ENCODE results near the gene TAX1BP3.

The TAX1BP3 gene, protein sequence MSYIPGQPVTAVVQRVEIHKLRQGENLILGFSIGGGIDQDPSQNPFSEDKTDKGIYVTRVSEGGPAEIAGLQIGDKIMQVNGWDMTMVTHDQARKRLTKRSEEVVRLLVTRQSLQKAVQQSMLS

DNA sequence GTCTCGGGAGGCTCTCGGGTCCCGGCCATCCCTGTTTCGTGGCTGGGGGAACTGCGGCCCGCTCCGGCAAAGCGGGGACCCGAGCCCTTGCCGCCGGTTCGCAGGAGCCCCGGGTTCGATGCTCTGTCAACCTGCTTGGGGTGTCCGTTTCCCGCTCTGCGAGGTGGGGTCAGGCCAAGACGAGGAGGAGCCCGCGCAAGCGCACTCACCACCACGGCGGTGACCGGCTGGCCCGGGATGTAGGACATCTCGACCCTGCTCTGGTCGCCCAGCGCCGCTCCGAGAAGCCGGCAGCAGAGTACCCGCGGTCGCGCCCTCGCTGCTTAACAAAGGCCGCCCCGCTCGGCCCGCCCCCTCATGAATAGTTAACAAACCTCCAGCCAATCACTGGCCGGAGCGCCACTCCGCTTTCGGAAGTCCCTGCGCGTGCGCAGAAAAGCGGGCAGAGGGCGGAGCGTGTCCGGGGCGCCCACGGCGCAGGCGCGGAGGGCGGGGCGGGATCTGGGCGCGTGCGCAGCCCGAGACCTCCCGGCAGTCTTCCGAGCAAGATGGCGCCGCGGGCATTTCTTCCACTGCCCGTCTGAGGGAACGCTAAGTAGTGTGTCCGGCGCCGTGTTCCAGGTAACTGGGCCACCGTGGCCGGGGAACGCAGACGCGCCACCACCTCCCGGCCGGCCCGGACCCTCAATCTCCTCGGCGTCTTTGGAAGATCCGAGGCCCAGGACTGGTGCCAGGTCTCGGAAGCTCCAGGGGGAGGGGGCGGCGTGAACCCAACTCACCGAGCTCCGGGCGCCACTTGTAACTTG is at the start of gene TAX1BP3, which contains the start of gene EMC6:
TSS of gene TAX1BP3 (minus strand) at position 300 of the 806 bp plus-strand sequence. CDS start at position 248, 52 bp downstream.
TSS of gene EMC6 (plus strand) at position 534 of the 806 bp plus-strand sequence. CDS start 335 bp downstream, outside the sequence.
- Histone ChIP-seq H3K27ac (ENCODE audit: low read length) (peak within 1 kb of the TSS; percentile 31; the same call in 1 of the 2 replicates), H4K20me1 (ENCODE audit: insufficient read depth, low read length) (no peaks in the 10 kb centered on the region), H2AFZ (ENCODE audit: low read length) (peak within 1 kb of the TSS; percentile 94), H3K4me2 (ENCODE audit: low read depth, low read length) (peak within 1 kb of the TSS; percentile 98), H3K4me1 (ENCODE audit: low read length) (peaks cover 3% of the 10 kb centered on the region; the same call in 1 of the 2 replicates), H3K36me3 (replicated peaks; ENCODE audit: insufficient read depth, low read length) (no peaks in the 10 kb centered on the region), H3K27me3 (replicated peaks; ENCODE audit: insufficient read depth, low read length) (no peaks in the 10 kb centered on the region), H3K4me3 (ENCODE audit: low read length) (peak within 1 kb of the TSS; percentile 89), H3K9me2 (replicated peaks; ENCODE audit: insufficient read depth, low read length) (no peaks in the 10 kb centered on the region), H3F3A (ENCODE audit: insufficient read depth, low read length) (no peaks in the 10 kb centered on the region), H3K9me3 (replicated peaks; ENCODE audit: insufficient read depth, low read length) (no peaks in the 10 kb centered on the region), H3K9ac (ENCODE audit: low read length) (peak within 1 kb of the TSS; percentile 83), H3K79me2 (ENCODE audit: low read length) (peaks cover 26% of the 10 kb centered on the region)
- peak; percentile 98 for DNase-seq
- TF ChIP-seq EZH2 (optimal IDR thresholded peaks at IDR 0.05; ENCODE audit: low read depth, low read length) (no peak), EZH2phosphoT487 (IDR thresholded peaks at IDR 0.05; ENCODE audit: low read length) (no peak)
- TF ChIP-seq, protein P1, sequence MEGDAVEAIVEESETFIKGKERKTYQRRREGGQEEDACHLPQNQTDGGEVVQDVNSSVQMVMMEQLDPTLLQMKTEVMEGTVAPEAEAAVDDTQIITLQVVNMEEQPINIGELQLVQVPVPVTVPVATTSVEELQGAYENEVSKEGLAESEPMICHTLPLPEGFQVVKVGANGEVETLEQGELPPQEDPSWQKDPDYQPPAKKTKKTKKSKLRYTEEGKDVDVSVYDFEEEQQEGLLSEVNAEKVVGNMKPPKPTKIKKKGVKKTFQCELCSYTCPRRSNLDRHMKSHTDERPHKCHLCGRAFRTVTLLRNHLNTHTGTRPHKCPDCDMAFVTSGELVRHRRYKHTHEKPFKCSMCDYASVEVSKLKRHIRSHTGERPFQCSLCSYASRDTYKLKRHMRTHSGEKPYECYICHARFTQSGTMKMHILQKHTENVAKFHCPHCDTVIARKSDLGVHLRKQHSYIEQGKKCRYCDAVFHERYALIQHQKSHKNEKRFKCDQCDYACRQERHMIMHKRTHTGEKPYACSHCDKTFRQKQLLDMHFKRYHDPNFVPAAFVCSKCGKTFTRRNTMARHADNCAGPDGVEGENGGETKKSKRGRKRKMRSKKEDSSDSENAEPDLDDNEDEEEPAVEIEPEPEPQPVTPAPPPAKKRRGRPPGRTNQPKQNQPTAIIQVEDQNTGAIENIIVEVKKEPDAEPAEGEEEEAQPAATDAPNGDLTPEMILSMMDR (IDR thresholded peaks at IDR 0.05; ENCODE audit: low read length), result no peak

DNA sequence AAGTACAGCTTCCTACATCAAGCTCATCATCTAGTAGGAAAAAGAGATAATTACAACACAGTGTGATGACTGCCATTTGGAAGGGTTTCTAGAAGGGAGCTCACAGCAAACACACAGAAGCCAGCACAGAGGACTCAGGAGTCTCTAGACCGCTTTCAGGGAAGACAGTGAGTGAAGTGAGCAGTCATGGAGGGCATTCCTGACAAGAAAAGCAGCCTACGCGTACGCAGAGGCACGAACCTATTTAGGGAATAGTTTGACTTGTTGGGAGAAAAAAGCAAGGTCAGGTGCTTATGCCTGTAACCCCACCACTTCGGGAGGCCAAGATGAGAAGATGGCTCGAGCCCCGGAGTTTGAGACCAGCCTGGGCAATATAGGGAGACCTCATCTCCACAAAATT is 46.9 kb upstream of the TAX1BP3 start:
- Histone ChIP-seq H3K4me3 (ENCODE audit: low read length) (no peak overlapping the region), H3K79me2 (ENCODE audit: low read length) (no peaks in the 10 kb centered on the region; the same call in 1 of the 2 replicates), H3K4me1 (ENCODE audit: low read length) (peaks cover 16% of the 10 kb centered on the region; the same call in 1 of the 2 replicates), H3K27me3 (replicated peaks; ENCODE audit: insufficient read depth, low read length) (no peaks in the 10 kb centered on the region), H4K20me1 (ENCODE audit: insufficient read depth, low read length) (no peaks in the 10 kb centered on the region), H3K9me3 (replicated peaks; ENCODE audit: insufficient read depth, low read length) (no peaks in the 10 kb centered on the region), H3K4me2 (ENCODE audit: low read depth, low read length) (no peak overlapping the region), H3K27ac (ENCODE audit: low read length) (no peak overlapping the region), H3K9me2 (replicated peaks; ENCODE audit: insufficient read depth, low read length) (no peaks in the 10 kb centered on the region), H3K36me3 (replicated peaks; ENCODE audit: insufficient read depth, low read length) (no peaks in the 10 kb centered on the region), H3K9ac (ENCODE audit: low read length) (no peak overlapping the region), H3F3A (ENCODE audit: insufficient read depth, low read length) (peaks cover 29% of the 10 kb centered on the region), H2AFZ (ENCODE audit: low read length) (no peak overlapping the region)
- TF ChIP-seq EZH2 (optimal IDR thresholded peaks at IDR 0.05; ENCODE audit: low read depth, low read length) (no peak), EZH2phosphoT487 (IDR thresholded peaks at IDR 0.05; ENCODE audit: low read length) (no peak)
- TF ChIP-seq, protein P1 (IDR thresholded peaks at IDR 0.05; ENCODE audit: low read length), result no peak
- DNase-seq, result no peak

DNA sequence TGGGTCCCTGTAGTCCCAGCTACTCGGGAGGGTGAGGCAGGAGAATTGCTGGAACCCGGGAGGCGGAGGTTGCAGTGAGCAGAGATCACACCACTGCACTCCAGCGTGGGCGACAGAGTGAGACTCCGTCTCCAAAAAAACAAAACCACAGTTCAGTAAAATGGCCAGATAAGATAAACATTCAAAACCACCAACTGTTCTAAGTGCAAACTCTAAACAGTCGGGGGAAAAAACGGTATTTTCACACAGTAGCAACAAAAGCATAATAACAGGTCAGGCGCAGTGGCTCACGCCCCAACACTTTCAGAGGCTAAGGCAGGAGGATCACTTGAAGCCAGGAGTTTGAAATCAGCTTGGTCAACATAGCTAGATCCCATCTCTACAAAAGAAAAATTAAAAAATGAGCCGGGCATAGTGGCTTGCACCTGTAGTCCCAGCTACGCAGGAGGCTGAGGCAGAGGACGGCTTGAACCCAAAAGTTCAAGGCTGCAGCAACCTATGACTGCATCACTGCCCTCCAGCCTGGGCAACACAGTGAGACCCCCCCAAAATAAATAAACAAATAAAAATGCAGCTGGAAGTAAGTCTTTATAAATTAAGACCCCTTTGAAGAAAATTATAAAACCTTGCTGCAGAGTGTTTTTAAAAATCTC is 44.6 kb upstream of the TAX1BP3 start:
- H3K4me2 ChIP-seq (ENCODE audit: low read depth, low read length), result peak overlapping the region; percentile 78; the same call in 1 of the 2 replicates

More for the DNA sequence above, 44.6 kb upstream of the TAX1BP3 start:
- TF ChIP-seq, protein P1 (IDR thresholded peaks at IDR 0.05; ENCODE audit: low read length), result no peak
- no peak for TF ChIP-seq EZH2phosphoT487 (IDR thresholded peaks at IDR 0.05; ENCODE audit: low read length)
- TF ChIP-seq EZH2 (optimal IDR thresholded peaks at IDR 0.05; ENCODE audit: low read depth, low read length), result no peak
- no peak overlapping the region for H3K9ac ChIP-seq (ENCODE audit: low read length)
- H3K4me3 ChIP-seq (ENCODE audit: low read length), result no peak overlapping the region
- peaks cover 32% of the 10 kb centered on the region for H3K4me1 ChIP-seq (ENCODE audit: low read length)
- H3K9me2 ChIP-seq (replicated peaks; ENCODE audit: insufficient read depth, low read length), result no peaks in the 10 kb centered on the region
- no peaks in the 10 kb centered on the region for H4K20me1 ChIP-seq (ENCODE audit: insufficient read depth, low read length)
- no peaks in the 10 kb centered on the region; the same call in 1 of the 2 replicates for H3K79me2 ChIP-seq (ENCODE audit: low read length)
- peaks cover 33% of the 10 kb centered on the region for H3F3A ChIP-seq (ENCODE audit: insufficient read depth, low read length)
- no peaks in the 10 kb centered on the region for H3K36me3 ChIP-seq (replicated peaks; ENCODE audit: insufficient read depth, low read length)
- H3K27me3 ChIP-seq (replicated peaks; ENCODE audit: insufficient read depth, low read length), result no peaks in the 10 kb centered on the region
- no peaks in the 10 kb centered on the region for H3K9me3 ChIP-seq (replicated peaks; ENCODE audit: insufficient read depth, low read length)
- no peak overlapping the region for H2AFZ ChIP-seq (ENCODE audit: low read length)
- no peak for DNase-seq
- peak overlapping the region; percentile 97; the same call in 1 of the 2 replicates for H3K27ac ChIP-seq (ENCODE audit: low read length)
